ENCODE data around the gene EGF.
"Not testable (repeated sequence)": the region's sequence is repeated elsewhere in the genome, so short reads cannot be mapped to it uniquely, and the experiment has no call there.

Gene EGF

GRCh38 chr4:109930872-109931271, 18.2 kb downstream of the EGF start:
- DNase-seq, result no peak
- TF ChIP-seq GATA1 (IDR thresholded peaks at IDR 0.05; ENCODE audit: low read depth, low read length) (no peak), POLR2A (IDR thresholded peaks at IDR 0.05; ENCODE audit: low read length) (no peak)

DNA sequence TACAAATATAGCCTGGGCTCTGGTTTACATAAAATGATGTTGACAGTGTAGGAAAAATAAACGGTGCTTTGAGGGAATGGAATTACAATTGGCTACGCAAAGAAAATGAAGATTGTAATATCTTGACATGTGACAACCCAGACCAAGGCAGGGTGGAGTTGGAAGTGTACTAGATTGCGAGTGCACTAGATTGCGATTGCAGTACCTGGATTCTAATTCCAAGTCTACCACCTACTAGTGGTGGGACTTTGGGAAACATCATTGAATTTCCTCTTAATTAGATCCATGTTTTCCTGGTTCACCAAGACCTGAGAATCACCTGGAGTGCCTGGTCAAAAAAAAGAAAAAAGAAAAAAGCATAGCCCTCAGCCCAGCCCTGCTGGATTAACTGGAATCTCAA, 18.6 kb downstream of the EGF start:
- DNase-seq, result no peak
- TF ChIP-seq GATA1 (IDR thresholded peaks at IDR 0.05; ENCODE audit: low read depth, low read length) (no peak), POLR2A (IDR thresholded peaks at IDR 0.05; ENCODE audit: low read length) (no peak)

GRCh38 chr4:109937352-109937751, 24.7 kb downstream of the EGF start:
- not testable (repeated sequence) for DNase-seq

DNA sequence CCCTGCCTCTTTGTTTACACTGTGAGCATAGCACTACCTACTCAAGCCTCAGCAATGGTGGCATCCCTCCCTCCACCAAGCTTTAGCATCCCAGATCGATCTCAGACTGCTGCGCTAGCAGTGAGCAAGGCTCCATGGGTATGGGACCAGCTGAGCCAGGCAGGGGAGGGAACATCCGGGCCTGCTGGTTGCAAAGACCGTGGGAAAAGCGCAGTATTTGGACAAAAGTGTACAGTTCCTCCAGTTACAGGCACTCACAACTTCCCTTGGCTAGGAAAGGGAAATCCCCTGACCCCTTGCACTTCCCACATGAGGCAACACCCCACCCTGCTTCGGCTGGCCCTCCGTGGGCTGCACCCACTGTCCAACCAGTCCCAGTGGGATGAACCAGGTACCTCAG, 26.5 kb downstream of the EGF start:
- TF ChIP-seq GATA1 (IDR thresholded peaks at IDR 0.05; ENCODE audit: low read depth, low read length), result no peak

DNA sequence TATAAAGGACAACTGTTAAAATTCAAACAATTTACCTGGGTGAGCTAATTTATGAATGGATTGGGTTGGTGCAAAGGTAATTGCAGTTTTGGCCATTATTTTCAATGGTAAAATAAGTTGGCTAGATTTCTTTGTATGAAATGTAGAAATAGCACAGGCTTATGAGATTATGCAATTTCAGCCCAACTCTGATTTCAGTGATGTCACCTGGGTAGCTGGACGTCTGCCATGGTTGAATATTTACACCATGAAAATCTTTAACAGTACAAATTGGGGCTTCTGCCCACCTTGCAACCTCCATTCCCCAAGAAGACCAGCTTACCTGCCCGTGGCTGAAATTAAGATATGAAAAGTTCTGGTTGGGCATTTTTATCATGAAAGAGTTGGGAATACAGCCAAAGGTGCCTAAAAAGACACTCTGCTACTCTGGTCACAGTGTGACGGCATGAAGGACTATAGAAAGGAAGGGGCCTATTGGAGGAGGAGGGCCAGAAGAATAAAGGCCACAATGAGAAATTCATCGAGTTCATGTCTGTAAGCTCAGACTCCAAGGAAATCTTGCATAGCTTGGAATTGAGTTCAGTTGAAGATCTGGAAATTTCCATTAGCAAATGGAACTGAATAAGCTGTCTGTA, 29.7 kb downstream of the EGF start:
- DNase-seq, result no peak
- no peak for TF ChIP-seq GATA1 (IDR thresholded peaks at IDR 0.05; ENCODE audit: low read depth, low read length)
- TF ChIP-seq POLR2A (IDR thresholded peaks at IDR 0.05; ENCODE audit: low read length), result no peak

More for the DNA sequence above, 26.5 kb downstream of the EGF start:
- DNase-seq, result no peak

GRCh38 chr4:109943745-109944144, 31.1 kb downstream of the EGF start:
- TF ChIP-seq POLR2A (IDR thresholded peaks at IDR 0.05; ENCODE audit: low read length), result no peak
- no peak for TF ChIP-seq GATA1 (IDR thresholded peaks at IDR 0.05; ENCODE audit: low read depth, low read length)

GRCh38 chr4:109944591-109944990, 31.9 kb downstream of the EGF start:
- no peak for DNase-seq
- TF ChIP-seq GATA1 (IDR thresholded peaks at IDR 0.05; ENCODE audit: low read depth, low read length) (no peak), POLR2A (IDR thresholded peaks at IDR 0.05; ENCODE audit: low read length) (no peak)

More at GRCh38 chr4:109943745-109944144, 31.1 kb downstream of the EGF start:
- no peak for DNase-seq

DNA sequence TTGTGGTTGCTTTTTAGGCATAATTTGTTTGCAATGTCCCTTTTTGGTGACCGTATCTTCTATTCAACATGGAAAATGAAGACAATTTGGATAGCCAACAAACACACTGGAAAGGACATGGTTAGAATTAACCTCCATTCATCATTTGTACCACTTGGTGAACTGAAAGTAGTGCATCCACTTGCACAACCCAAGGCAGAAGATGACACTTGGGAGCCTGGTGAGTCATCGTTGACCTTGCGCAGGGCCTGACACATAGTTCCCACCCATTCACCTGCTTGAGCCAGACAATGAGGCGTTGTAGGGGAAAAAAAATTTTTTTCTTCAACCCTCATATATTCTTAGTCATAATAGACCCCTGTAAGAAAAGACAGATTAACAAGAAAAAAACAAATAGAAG, 32.4 kb downstream of the EGF start:
- TF ChIP-seq GATA1 (IDR thresholded peaks at IDR 0.05; ENCODE audit: low read depth, low read length) (no peak), POLR2A (IDR thresholded peaks at IDR 0.05; ENCODE audit: low read length) (no peak)
- DNase-seq, result peak in 1 of 2 experiments; percentile 2

DNA sequence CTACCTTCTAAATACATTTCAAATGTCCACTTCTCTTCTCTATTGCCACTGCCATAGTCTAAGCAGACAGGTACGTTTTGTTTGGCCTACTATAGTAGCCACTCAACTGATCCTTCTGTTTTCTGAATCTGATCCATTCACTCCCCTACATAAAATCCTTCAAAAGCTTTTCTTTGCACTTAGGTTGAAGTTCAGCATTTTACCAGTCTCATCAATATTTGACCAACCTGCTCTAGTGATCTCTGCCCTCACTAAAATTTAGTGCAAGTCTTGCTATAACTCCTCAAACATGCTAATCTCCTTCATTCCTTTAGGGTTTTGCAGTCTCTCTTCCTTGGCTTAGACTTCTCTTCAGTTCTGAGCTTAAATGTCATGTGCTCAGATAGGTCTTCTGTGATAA, 33.4 kb downstream of the EGF start:
- no peak for DNase-seq

DNA sequence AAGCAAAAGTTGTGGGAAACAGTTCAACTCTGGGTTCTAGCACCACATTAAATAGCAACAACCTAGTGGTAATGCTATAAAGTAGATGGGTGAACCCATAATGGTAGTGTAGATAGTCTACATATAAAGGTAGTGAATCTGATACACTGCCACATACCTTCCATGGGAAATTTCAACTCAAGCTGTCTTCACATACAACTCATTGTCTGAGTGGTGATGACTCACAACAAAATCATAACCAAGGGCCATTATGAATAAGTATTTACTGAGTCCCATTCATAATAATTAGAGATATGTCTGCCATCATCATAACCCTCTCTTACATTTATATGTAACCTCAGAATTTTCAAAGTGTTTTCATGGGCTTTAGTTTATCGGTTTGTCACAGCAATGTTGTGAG, 34.8 kb downstream of the EGF start:
- no peak for TF ChIP-seq GATA1 (IDR thresholded peaks at IDR 0.05; ENCODE audit: low read depth, low read length)
- no peak for DNase-seq

More for the DNA sequence above, 33.4 kb downstream of the EGF start:
- no peak for TF ChIP-seq GATA1 (IDR thresholded peaks at IDR 0.05; ENCODE audit: low read depth, low read length)
- no peak for TF ChIP-seq POLR2A (IDR thresholded peaks at IDR 0.05; ENCODE audit: low read length)

DNA sequence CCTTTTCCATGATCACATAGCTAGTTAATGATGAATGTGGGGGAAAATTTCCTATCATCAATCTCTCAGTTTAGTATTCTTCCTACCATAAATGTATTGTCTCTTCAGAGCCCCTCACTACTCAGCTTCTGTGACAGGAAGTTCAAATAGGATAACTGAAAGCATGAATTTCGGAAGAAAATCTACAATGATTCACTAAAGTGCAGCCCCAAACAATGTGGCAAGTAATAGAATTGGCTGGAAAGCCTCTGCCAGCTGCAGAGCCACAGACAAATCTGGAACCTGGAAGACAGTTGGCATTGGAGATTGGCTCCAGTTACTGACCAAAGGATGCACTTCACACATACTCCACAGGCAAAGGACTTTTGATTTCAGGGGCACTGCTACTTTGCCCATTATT, 35.2 kb downstream of the EGF start:
- TF ChIP-seq POLR2A (IDR thresholded peaks at IDR 0.05; ENCODE audit: low read length) (no peak), GATA1 (IDR thresholded peaks at IDR 0.05; ENCODE audit: low read depth, low read length) (no peak)
- DNase-seq, result no peak

GRCh38 chr4:109949099-109949718, 36.5 kb downstream of the EGF start:
- DNase-seq, result not testable (repeated sequence)

- DNase-seq, result no peak
Measured at GRCh38 chr4:109952612-109953011, 39.9 kb downstream of the EGF start.

GRCh38 chr4:109953556-109953955, 40.9 kb downstream of the EGF start:
- no peak for DNase-seq
- TF ChIP-seq POLR2A (IDR thresholded peaks at IDR 0.05; ENCODE audit: low read length) (no peak), GATA1 (IDR thresholded peaks at IDR 0.05; ENCODE audit: low read depth, low read length) (no peak)

More at GRCh38 chr4:109952612-109953011, 39.9 kb downstream of the EGF start:
- TF ChIP-seq POLR2A (IDR thresholded peaks at IDR 0.05; ENCODE audit: low read length), result no peak
- TF ChIP-seq GATA1 (IDR thresholded peaks at IDR 0.05; ENCODE audit: low read depth, low read length), result no peak

GRCh38 chr4:109955146-109955545, 42.5 kb downstream of the EGF start:
- no peak for TF ChIP-seq POLR2A (IDR thresholded peaks at IDR 0.05; ENCODE audit: low read length)
- no peak for TF ChIP-seq GATA1 (IDR thresholded peaks at IDR 0.05; ENCODE audit: low read depth, low read length)

More at GRCh38 chr4:109955146-109955545, 42.5 kb downstream of the EGF start:
- no peak for DNase-seq

All from erythroblast (primary cell).